Right lung (tissue), 5 donors: ENCODE measurements around the gene DEF6. TPM values are rescaled to one million over a fixed set of nuclear protein-coding genes. Genes with fewer than 3 reads are reported as not detected.

Experiments
- polyA plus RNA-seq, 5 donors: library from polyadenylated mRNA; unstranded; fragments of 120-200 nt; gene quantifications; one replicate each; pipeline versions ENCODE4 v1.2.1 to v1.2.3, GENCODE V29; 2013; ENCODE audit warnings: inconsistent platforms in 1 of 5, low replicate concordance in 1 of 5; ENCODE audit not compliant: insufficient read length in 5 of 5, insufficient read depth in 1 of 5

DEF6 gene
- polyA plus RNA-seq, 5 donors, result 6.4 to 10.4 (median 7.0) TPM

Other genes starting within 250 kb of the DEF6 start
- 1 to 10 TPM in 2 of 5 donors, under 1 TPM in 3; 0.63 to 1.5 (median 0.86) TPM for gene TCP11, start 156.5 kb upstream of the DEF6 start, polyA plus RNA-seq
- 1 to 10 TPM; 3.5 to 5.3 (median 3.7) TPM for gene SCUBE3, start 83.9 kb upstream of the DEF6 start, polyA plus RNA-seq
- 10 to 100 TPM; 34.8 to 49.3 (median 41.2) TPM for gene ZNF76, start 38.1 kb upstream of the DEF6 start, polyA plus RNA-seq
- gene PPARD, start 44.7 kb downstream of the DEF6 start, polyA plus RNA-seq, result 10 to 100 TPM; 18.5 to 27.4 (median 25.0) TPM
- 10 to 100 TPM in 4 of 5 donors, 1 to 10 TPM in 1; 9.6 to 13.3 (median 12.2) TPM for gene FANCE, start 154.5 kb downstream of the DEF6 start, polyA plus RNA-seq
- gene RPL10A, start 170.6 kb downstream of the DEF6 start, polyA plus RNA-seq, result 1,000 to 10,000 TPM; 2,506 to 2,722 (median 2,619) TPM
- 10 to 100 TPM; 32.0 to 56.7 (median 48.4) TPM for gene TEAD3, start 199.3 kb downstream of the DEF6 start, polyA plus RNA-seq
- 1 to 10 TPM; 3.9 to 8.2 (median 6.3) TPM for gene TULP1, start 215.1 kb downstream of the DEF6 start, polyA plus RNA-seq